ENCODE measurements around the gene BOD1. TPM values are rescaled to one million over a fixed set of nuclear protein-coding genes. Genes with fewer than 3 reads are reported as not detected.

BOD1 gene
- 58.2 and 60.5 TPM in 2 replicates for polyA plus RNA-seq (2013)

GRCh38 chr5:173616577-173617118 is at the start of gene BOD1:
TSS of gene BOD1 (minus strand) at chr5:173616650. CDS start at chr5:173616436, 214 bp downstream.
- Histone ChIP-seq H3K36me3 (ENCODE audit: control insufficient read depth in 1 of 2, insufficient read depth in 2 of 2, low read length in 2 of 2) (peaks cover 4 to 12% of the 10 kb centered on the region in 2 experiments), H2AK5ac (ENCODE audit: low read length) (no peak within 1 kb of the TSS), H3K9me3 (ENCODE audit: insufficient read depth, low read depth, low read length) (no peaks in the 10 kb centered on the region), H2AFZ (ENCODE audit: insufficient read depth, low read length, poor library complexity) (peak within 1 kb of the TSS; percentile 32), H4K91ac (ENCODE audit: low read depth, low read length) (peak within 1 kb of the TSS; percentile 62), H3K23ac (ENCODE audit: low read length) (no peak within 1 kb of the TSS), H3K4ac (ENCODE audit: low read depth, low read length) (peak within 1 kb of the TSS; percentile 86), H3K79me2 (ENCODE audit: control insufficient read depth, insufficient read depth, low read length, poor library complexity) (peaks cover 10% of the 10 kb centered on the region), H4K8ac (ENCODE audit: low read depth, low read length) (peak within 1 kb of the TSS; percentile 86), H3K9ac (ENCODE audit: low read length) (peak within 1 kb of the TSS; percentile 90), H3K4me1 (ENCODE audit: control insufficient read depth in 1 of 2, insufficient read depth in 2 of 2, low read length in 2 of 2) (peaks cover 7 to 8% of the 10 kb centered on the region in 2 experiments), H2BK120ac (ENCODE audit: insufficient read depth, low read length, poor library complexity) (peak within 1 kb of the TSS; percentile 26), H3K14ac (ENCODE audit: low read length) (peak within 1 kb of the TSS; percentile 76), H4K12ac (ENCODE audit: low read depth, low read length) (peak within 1 kb of the TSS; percentile 87), H3K27ac (ENCODE audit: low read depth, low read length) (peak within 1 kb of the TSS; percentile 51), H3K18ac (ENCODE audit: low read length) (peak within 1 kb of the TSS; percentile 73), H3K27me3 (ENCODE audit: insufficient read depth, low read length) (no peaks in the 10 kb centered on the region), H3K79me1 (ENCODE audit: low read length) (peaks cover 5% of the 10 kb centered on the region), H3K4me3 (ENCODE audit: low read depth, low read length) (peak within 1 kb of the TSS; percentile 93), H2BK5ac (ENCODE audit: low read depth, low read length, poor library complexity) (peak within 1 kb of the TSS; percentile 65), H3K4me2 (ENCODE audit: low read length) (peak within 1 kb of the TSS; percentile 80), H2BK12ac (ENCODE audit: low read length) (no peak within 1 kb of the TSS)
- DNase-seq, result peak; percentile 97 to 98
- no CpG with 5 or more reads among the region's 37 CpGs for WGBS (ENCODE audit: extremely low coverage, insufficient coverage, insufficient read length)

GRCh38 chr5:173665326-173665725 is 48.9 kb upstream of the BOD1 start:
- no peak overlapping the region for H4K12ac ChIP-seq (ENCODE audit: low read depth, low read length)
- H2BK120ac ChIP-seq (ENCODE audit: insufficient read depth, low read length, poor library complexity), result no peak overlapping the region
- no peak overlapping the region for H2AFZ ChIP-seq (ENCODE audit: insufficient read depth, low read length, poor library complexity)
- H3K18ac ChIP-seq (ENCODE audit: low read length), result no peak overlapping the region
- no peaks in the 10 kb centered on the region for H3K79me1 ChIP-seq (ENCODE audit: low read length)
- no peak overlapping the region for H3K23ac ChIP-seq (ENCODE audit: low read length)
- H3K9ac ChIP-seq (ENCODE audit: low read length), result no peak overlapping the region
- no peaks in the 10 kb centered on the region for H3K79me2 ChIP-seq (ENCODE audit: control insufficient read depth, insufficient read depth, low read length, poor library complexity)
- no peak overlapping the region for H2BK5ac ChIP-seq (ENCODE audit: low read depth, low read length, poor library complexity)
- peaks cover 4% of the 10 kb centered on the region for H3K9me3 ChIP-seq (ENCODE audit: insufficient read depth, low read depth, low read length)
- no peak overlapping the region for H3K4me3 ChIP-seq (ENCODE audit: low read depth, low read length)
- no peak overlapping the region for H3K27ac ChIP-seq (ENCODE audit: low read depth, low read length)
- no peak overlapping the region for H2AK5ac ChIP-seq (ENCODE audit: low read length)
- no peak overlapping the region for H3K4me2 ChIP-seq (ENCODE audit: low read length)
- H3K27me3 ChIP-seq (ENCODE audit: insufficient read depth, low read length), result no peaks in the 10 kb centered on the region
- H3K36me3 ChIP-seq (ENCODE audit: control insufficient read depth in 1 of 2, insufficient read depth in 2 of 2, low read length in 2 of 2), result no peaks in the 10 kb centered on the region
- no peak overlapping the region for H3K4ac ChIP-seq (ENCODE audit: low read depth, low read length)
- no CpG with 5 or more reads among the region's 4 CpGs for WGBS (ENCODE audit: extremely low coverage, insufficient coverage, insufficient read length)
- no peak for DNase-seq
- no peaks in the 10 kb centered on the region for H3K4me1 ChIP-seq (ENCODE audit: control insufficient read depth in 1 of 2, insufficient read depth in 2 of 2, low read length in 2 of 2)
- no peak overlapping the region for H4K8ac ChIP-seq (ENCODE audit: low read depth, low read length)
- H3K14ac ChIP-seq (ENCODE audit: low read length), result no peak overlapping the region
- no peak overlapping the region for H2BK12ac ChIP-seq (ENCODE audit: low read length)
- no peak overlapping the region for H4K91ac ChIP-seq (ENCODE audit: low read depth, low read length)

GRCh38 chr5:173664154-173664526 is 47.7 kb upstream of the BOD1 start:
- no peak overlapping the region for H3K18ac ChIP-seq (ENCODE audit: low read length)
- H3K79me1 ChIP-seq (ENCODE audit: low read length), result no peaks in the 10 kb centered on the region
- H4K91ac ChIP-seq (ENCODE audit: low read depth, low read length), result no peak overlapping the region
- H2BK5ac ChIP-seq (ENCODE audit: low read depth, low read length, poor library complexity), result no peak overlapping the region
- H3K14ac ChIP-seq (ENCODE audit: low read length), result no peak overlapping the region
- H3K4me1 ChIP-seq (ENCODE audit: control insufficient read depth in 1 of 2, insufficient read depth in 2 of 2, low read length in 2 of 2), result no peaks in the 10 kb centered on the region
- DNase-seq, result no peak
- H4K12ac ChIP-seq (ENCODE audit: low read depth, low read length), result no peak overlapping the region
- H3K9me3 ChIP-seq (ENCODE audit: insufficient read depth, low read depth, low read length), result peaks cover 4% of the 10 kb centered on the region
- H2AK5ac ChIP-seq (ENCODE audit: low read length), result no peak overlapping the region
- no peaks in the 10 kb centered on the region for H3K79me2 ChIP-seq (ENCODE audit: control insufficient read depth, insufficient read depth, low read length, poor library complexity)
- H4K8ac ChIP-seq (ENCODE audit: low read depth, low read length), result no peak overlapping the region
- no peak overlapping the region for H3K9ac ChIP-seq (ENCODE audit: low read length)
- WGBS (ENCODE audit: extremely low coverage, insufficient coverage, insufficient read length), result no CpG with 5 or more reads among the region's 6 CpGs
- H3K23ac ChIP-seq (ENCODE audit: low read length), result no peak overlapping the region
- no peak overlapping the region for H2AFZ ChIP-seq (ENCODE audit: insufficient read depth, low read length, poor library complexity)
- H3K4me3 ChIP-seq (ENCODE audit: low read depth, low read length), result no peak overlapping the region
- no peaks in the 10 kb centered on the region for H3K36me3 ChIP-seq (ENCODE audit: control insufficient read depth in 1 of 2, insufficient read depth in 2 of 2, low read length in 2 of 2)
- H3K27me3 ChIP-seq (ENCODE audit: insufficient read depth, low read length), result no peaks in the 10 kb centered on the region
- no peak overlapping the region for H3K4ac ChIP-seq (ENCODE audit: low read depth, low read length)
- H3K27ac ChIP-seq (ENCODE audit: low read depth, low read length), result no peak overlapping the region
- no peak overlapping the region for H2BK12ac ChIP-seq (ENCODE audit: low read length)
- H3K4me2 ChIP-seq (ENCODE audit: low read length), result no peak overlapping the region
- H2BK120ac ChIP-seq (ENCODE audit: insufficient read depth, low read length, poor library complexity), result no peak overlapping the region

DNA sequence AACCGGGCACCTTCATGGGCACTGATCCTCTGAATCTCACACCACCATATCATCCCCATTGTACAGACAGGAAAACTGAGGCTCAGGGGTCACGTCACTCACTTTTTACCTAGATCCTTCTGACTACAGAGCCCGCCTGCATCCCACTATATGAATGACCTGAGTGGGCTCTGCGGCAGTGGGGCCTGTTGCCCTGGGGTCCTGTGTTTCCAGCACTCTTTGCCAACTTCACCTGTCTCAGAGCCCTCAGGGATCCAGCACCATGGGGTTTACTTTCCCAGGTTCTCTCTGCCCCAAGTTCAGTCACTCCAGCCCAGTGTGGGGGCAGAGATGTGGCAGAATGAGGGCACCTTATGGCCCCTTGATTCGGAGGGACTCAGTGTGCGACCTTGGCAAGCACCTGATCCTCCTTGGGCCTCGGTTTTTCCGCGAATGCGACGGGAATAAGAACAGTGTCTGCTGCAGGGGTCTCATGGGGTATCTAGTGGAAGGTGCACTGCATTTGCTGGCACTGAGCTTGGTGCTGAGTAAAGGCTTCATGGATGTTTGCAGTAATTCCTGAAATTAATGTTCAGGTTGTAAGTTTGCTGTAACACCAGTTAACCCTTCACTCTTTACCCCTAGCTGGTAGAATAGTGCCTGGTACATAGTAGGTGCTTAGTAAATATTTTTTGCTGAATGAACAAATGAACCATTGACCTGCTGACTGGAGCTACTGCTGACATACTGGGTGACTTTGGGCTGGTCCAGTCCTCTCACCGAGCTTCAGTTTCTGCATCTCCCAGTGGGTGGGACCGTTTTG is 47.1 kb upstream of the BOD1 start:
- Histone ChIP-seq H3K4me2 (ENCODE audit: low read length) (no peak overlapping the region), H2BK12ac (ENCODE audit: low read length) (no peak overlapping the region), H3K23ac (ENCODE audit: low read length) (no peak overlapping the region), H2AFZ (ENCODE audit: insufficient read depth, low read length, poor library complexity) (no peak overlapping the region), H3K9ac (ENCODE audit: low read length) (no peak overlapping the region), H4K8ac (ENCODE audit: low read depth, low read length) (no peak overlapping the region), H3K4me3 (ENCODE audit: low read depth, low read length) (no peak overlapping the region), H2AK5ac (ENCODE audit: low read length) (no peak overlapping the region), H4K91ac (ENCODE audit: low read depth, low read length) (no peak overlapping the region), H3K79me1 (ENCODE audit: low read length) (no peaks in the 10 kb centered on the region), H3K4me1 (ENCODE audit: control insufficient read depth in 1 of 2, insufficient read depth in 2 of 2, low read length in 2 of 2) (no peaks in the 10 kb centered on the region), H3K27ac (ENCODE audit: low read depth, low read length) (no peak overlapping the region), H3K4ac (ENCODE audit: low read depth, low read length) (no peak overlapping the region), H3K18ac (ENCODE audit: low read length) (no peak overlapping the region), H2BK5ac (ENCODE audit: low read depth, low read length, poor library complexity) (no peak overlapping the region), H3K14ac (ENCODE audit: low read length) (no peak overlapping the region), H2BK120ac (ENCODE audit: insufficient read depth, low read length, poor library complexity) (no peak overlapping the region), H4K12ac (ENCODE audit: low read depth, low read length) (no peak overlapping the region), H3K36me3 (ENCODE audit: control insufficient read depth in 1 of 2, insufficient read depth in 2 of 2, low read length in 2 of 2) (no peaks in the 10 kb centered on the region), H3K9me3 (ENCODE audit: insufficient read depth, low read depth, low read length) (peaks cover 4% of the 10 kb centered on the region), H3K27me3 (ENCODE audit: insufficient read depth, low read length) (no peaks in the 10 kb centered on the region), H3K79me2 (ENCODE audit: control insufficient read depth, insufficient read depth, low read length, poor library complexity) (no peaks in the 10 kb centered on the region)
- no peak for DNase-seq
- no CpG with 5 or more reads among the region's 13 CpGs for WGBS (ENCODE audit: extremely low coverage, insufficient coverage, insufficient read length)

Data from trophoblast cell (in vitro differentiated cells and primary cell).